ENCODE results near the gene LTBP2. TPM values are rescaled to one million over a fixed set of nuclear protein-coding genes. Genes with fewer than 3 reads are reported as not detected.

Gene LTBP2
- total RNA-seq, 1 donor, result 210 TPM

GRCh38 chr14:74468513-74468912, 143.5 kb downstream of the LTBP2 start:
- DNase-seq (ENCODE audit: low read depth), result no peak
- no peak for TF ChIP-seq CTCF (IDR thresholded peaks at IDR 0.05; ENCODE audit: insufficient read depth, low read depth, low read length)
- no peak overlapping the region for H3K4me3 ChIP-seq (ENCODE audit: low read depth, low read length)

- DNase-seq (ENCODE audit: low read depth), result no peak
- no peak overlapping the region for H3K4me3 ChIP-seq (ENCODE audit: low read depth, low read length)
- no peak for TF ChIP-seq CTCF (IDR thresholded peaks at IDR 0.05; ENCODE audit: insufficient read depth, low read depth, low read length)
Measured at GRCh38 chr14:74465335-74465734, 146.7 kb downstream of the LTBP2 start.

GRCh38 chr14:74464785-74465184, 147.3 kb downstream of the LTBP2 start:
- no peak for TF ChIP-seq CTCF (IDR thresholded peaks at IDR 0.05; ENCODE audit: insufficient read depth, low read depth, low read length)
- no peak overlapping the region for H3K4me3 ChIP-seq (ENCODE audit: low read depth, low read length)
- DNase-seq (ENCODE audit: low read depth), result no peak

- no peak overlapping the region for H3K4me3 ChIP-seq (ENCODE audit: low read depth, low read length)
- DNase-seq (ENCODE audit: low read depth), result no peak
- no peak for TF ChIP-seq CTCF (IDR thresholded peaks at IDR 0.05; ENCODE audit: insufficient read depth, low read depth, low read length)
Measured at GRCh38 chr14:74463697-74464096, 148.3 kb downstream of the LTBP2 start.

- no peak for DNase-seq (ENCODE audit: low read depth)
- TF ChIP-seq CTCF (IDR thresholded peaks at IDR 0.05; ENCODE audit: insufficient read depth, low read depth, low read length), result no peak
- no peak overlapping the region for H3K4me3 ChIP-seq (ENCODE audit: low read depth, low read length)
Measured at GRCh38 chr14:74462993-74463392, 149.0 kb downstream of the LTBP2 start.

GRCh38 chr14:74459976-74460375, 152.1 kb downstream of the LTBP2 start:
- no peak for DNase-seq (ENCODE audit: low read depth)
- no peak overlapping the region for H3K4me3 ChIP-seq (ENCODE audit: low read depth, low read length)
- TF ChIP-seq CTCF (IDR thresholded peaks at IDR 0.05; ENCODE audit: insufficient read depth, low read depth, low read length), result no peak

GRCh38 chr14:74459289-74459946, 152.6 kb downstream of the LTBP2 start:
- H3K4me3 ChIP-seq (ENCODE audit: low read depth, low read length), result no peak overlapping the region
- peak; percentile 77 for TF ChIP-seq CTCF (IDR thresholded peaks at IDR 0.05; ENCODE audit: insufficient read depth, low read depth, low read length)
- peak; percentile 46 for DNase-seq (ENCODE audit: low read depth)
